Vagina (tissue), 2 donors: ENCODE results near the gene ARHGAP8. TPM values are rescaled to one million over a fixed set of nuclear protein-coding genes. Genes with fewer than 3 reads are reported as not detected.

Source experiments
- DNase-seq, 2 donors: peaks; one replicate each; pipeline ENCODE4 v3.0.0-alpha.2; 2017; ENCODE audit errors: extremely low spot score in 2 of 2
- H3K27ac ChIP-seq: fragments of 200-600 bp; sonication (generic); one replicate; pipeline ENCODE4 v1.5.1; 2019
- H3K27me3 ChIP-seq: fragments of 200-600 bp; sonication (generic); one replicate; pipeline ENCODE4 v1.5.1; 2019
- H3K36me3 ChIP-seq, 2 donors: fragments of 200-600 bp; sonication (generic); one replicate each; pipeline ENCODE4 v1.5.1; 2017 to 2019
- H3K4me1 ChIP-seq: fragments of 200-600 bp; sonication (generic); one replicate; pipeline ENCODE4 v1.5.1; 2019
- H3K4me3 ChIP-seq, 2 donors: fragments of 200-600 bp; sonication (generic); 1 replicate in 1 of 2; 2 replicates in 1 of 2; pipeline ENCODE4 v1.5.1; 2016 to 2019
- H3K9me3 ChIP-seq: fragments of 200-600 bp; sonication (generic); one replicate; pipeline ENCODE4 v1.5.1; 2019
- CTCF ChIP-seq, 3 experiments: fragments of 450-650 bp in 2 of 3; fragments of 200-600 bp in 1 of 3; sonication (generic) in 1 of 3; IDR thresholded peaks; one replicate each; pipeline ENCODE4 v1.5.1; 2017 to 2019; ENCODE audit warnings: antibody characterized with exemption in 3 of 3, mild to moderate bottlenecking in 2 of 3, moderate library complexity in 2 of 3
- POLR2A ChIP-seq, 2 donors: fragments of 450-650 bp; IDR thresholded peaks; one replicate each; pipeline ENCODE4 v1.6.1; 2017; ENCODE audit warnings: antibody characterized with exemption in 2 of 2, mild to moderate bottlenecking in 2 of 2, moderate library complexity in 2 of 2
- POLR2AphosphoS5 ChIP-seq, 2 donors: sonication (generic); formaldehyde crosslinking; IDR thresholded peaks; one replicate each; pipeline ENCODE4 v1.9.0; 2017; ENCODE audit warnings: antibody characterized with exemption in 2 of 2, mild to moderate bottlenecking in 2 of 2, low read depth in 1 of 2; ENCODE audit not compliant: insufficient read depth in 1 of 2
- intact Hi-C: fragments of 100-400 bp; cut with DNase I; formaldehyde crosslinking; loops from one replicate; pipeline ENCODE4 v1.15.1; 2023
- total RNA-seq: library from RNA; depleted of rRNA; stranded (reverse); fragments of >200 nt; gene quantifications from one replicate; pipeline ENCODE4 v1.2.3, GENCODE V29; 2016

ARHGAP8 gene
- total RNA-seq, 1 donor from 2014 or later, result 9.3 TPM

DNA sequence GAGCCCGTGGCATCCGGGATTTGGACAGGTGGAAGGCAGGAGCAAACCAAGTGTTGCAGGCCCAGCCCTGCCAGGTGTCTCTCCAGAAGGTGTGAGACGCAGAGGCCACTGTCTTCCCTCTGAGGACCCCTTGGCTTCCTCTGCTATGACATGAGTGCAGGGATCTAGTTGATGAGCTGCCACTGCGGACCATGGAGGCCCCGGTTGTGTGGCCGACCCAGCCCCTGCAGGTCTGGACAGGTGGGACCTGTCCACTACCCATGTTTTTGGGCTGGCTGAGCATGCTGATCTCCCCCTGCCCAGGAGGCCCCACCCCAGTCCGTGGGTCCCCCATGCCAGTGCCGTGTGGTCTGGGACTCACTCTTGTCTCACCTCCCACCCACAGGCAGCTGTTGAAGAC is 27.5 kb upstream of the ARHGAP8 start:
- H3K36me3 ChIP-seq, result peaks cover 0 to 5% of the 10 kb centered on the region in 2 donors
- TF ChIP-seq POLR2AphosphoS5 (IDR thresholded peaks at IDR 0.05; ENCODE audit: insufficient read depth in 1 of 2, low read depth in 1 of 2) (no peak), POLR2A (IDR thresholded peaks at IDR 0.05) (no peak), CTCF (IDR thresholded peaks at IDR 0.05) (no peak)
- no peaks in the 10 kb centered on the region for H3K9me3 ChIP-seq
- H3K27ac ChIP-seq, result no peak overlapping the region
- H3K27me3 ChIP-seq, result no peaks in the 10 kb centered on the region
- intact Hi-C loops, result no loop called here
- H3K4me1 ChIP-seq, result peaks cover 21% of the 10 kb centered on the region
- no peak for DNase-seq
- no peak overlapping the region for H3K4me3 ChIP-seq

- TF ChIP-seq CTCF (IDR thresholded peaks at IDR 0.05), result no peak
- no peak for TF ChIP-seq POLR2A (IDR thresholded peaks at IDR 0.05)
- no peak for TF ChIP-seq POLR2AphosphoS5 (IDR thresholded peaks at IDR 0.05; ENCODE audit: insufficient read depth in 1 of 2, low read depth in 1 of 2)
- Histone ChIP-seq H3K36me3 (peaks cover 0 to 5% of the 10 kb centered on the region in 2 donors), H3K27ac (no peak overlapping the region), H3K9me3 (no peaks in the 10 kb centered on the region), H3K4me3 (no peak overlapping the region), H3K27me3 (no peaks in the 10 kb centered on the region), H3K4me1 (peaks cover 28% of the 10 kb centered on the region)
- no peak for DNase-seq
- intact Hi-C loops, result no loop called here
Observed at GRCh38 chr22:44726439-44726838, 25.9 kb upstream of the ARHGAP8 start.

DNA sequence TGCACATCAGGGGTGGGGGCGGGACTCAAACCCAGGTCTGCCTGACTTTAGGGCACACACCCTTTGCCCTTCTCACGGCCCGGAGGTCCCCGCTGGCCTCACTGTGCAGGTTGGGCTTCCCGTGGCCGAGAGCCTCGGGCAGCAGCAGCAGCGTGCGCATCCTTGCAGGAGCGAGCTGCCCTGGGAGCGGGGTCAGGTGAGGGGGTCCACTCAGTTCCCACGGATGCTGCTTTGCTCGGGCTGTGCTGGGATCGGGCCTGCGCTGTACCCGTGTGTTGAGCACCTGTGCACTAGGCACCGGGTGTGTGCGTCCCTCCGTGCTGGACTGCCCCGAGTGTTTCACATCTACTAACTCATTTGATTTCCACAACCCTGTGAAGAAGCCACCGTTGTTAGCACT is 25.2 kb upstream of the ARHGAP8 start:
- peaks cover 0 to 5% of the 10 kb centered on the region in 2 donors for H3K36me3 ChIP-seq
- DNase-seq, result no peak
- intact Hi-C loops, result no loop called here

GRCh38 chr22:44727709-44728108 is 24.7 kb upstream of the ARHGAP8 start:
- peak overlapping the region; percentile 57 for H3K27ac ChIP-seq
- H3K36me3 ChIP-seq, result peaks cover 0 to 5% of the 10 kb centered on the region in 2 donors
- peaks cover 28% of the 10 kb centered on the region for H3K4me1 ChIP-seq
- no peak for DNase-seq
- no peak overlapping the region for H3K4me3 ChIP-seq
- no peak for TF ChIP-seq POLR2AphosphoS5 (IDR thresholded peaks at IDR 0.05; ENCODE audit: insufficient read depth in 1 of 2, low read depth in 1 of 2)
- TF ChIP-seq POLR2A (IDR thresholded peaks at IDR 0.05), result no peak
- TF ChIP-seq CTCF (IDR thresholded peaks at IDR 0.05), result no peak
- no peaks in the 10 kb centered on the region for H3K9me3 ChIP-seq
- H3K27me3 ChIP-seq, result no peaks in the 10 kb centered on the region
- intact Hi-C loops, result no loop called here

More for the DNA sequence above, 25.2 kb upstream of the ARHGAP8 start:
- H3K4me1 ChIP-seq, result peaks cover 28% of the 10 kb centered on the region
- no peak overlapping the region for H3K27ac ChIP-seq
- TF ChIP-seq POLR2AphosphoS5 (IDR thresholded peaks at IDR 0.05; ENCODE audit: insufficient read depth in 1 of 2, low read depth in 1 of 2) (no peak), CTCF (IDR thresholded peaks at IDR 0.05) (no peak), POLR2A (IDR thresholded peaks at IDR 0.05) (no peak)
- H3K27me3 ChIP-seq, result no peaks in the 10 kb centered on the region
- H3K9me3 ChIP-seq, result no peaks in the 10 kb centered on the region
- no peak overlapping the region for H3K4me3 ChIP-seq

- no peak for DNase-seq
- H3K27me3 ChIP-seq, result no peaks in the 10 kb centered on the region
- H3K4me3 ChIP-seq, result peak overlapping the region; percentile 0 to 37
- TF ChIP-seq POLR2A (IDR thresholded peaks at IDR 0.05) (no peak), CTCF (IDR thresholded peaks at IDR 0.05) (no peak), POLR2AphosphoS5 (IDR thresholded peaks at IDR 0.05; ENCODE audit: insufficient read depth in 1 of 2, low read depth in 1 of 2) (no peak)
- H3K9me3 ChIP-seq, result no peaks in the 10 kb centered on the region
- peaks cover 0 to 5% of the 10 kb centered on the region in 2 donors for H3K36me3 ChIP-seq
- intact Hi-C loops, result no loop called here
- peak overlapping the region; percentile 57 for H3K27ac ChIP-seq
- peaks cover 28% of the 10 kb centered on the region for H3K4me1 ChIP-seq
Observed at GRCh38 chr22:44728761-44729324, 23.5 kb upstream of the ARHGAP8 start.
